GM13976 (cell line): ENCODE measurements around the gene AGAP5.
A peak's percentile ranks its signal among the peaks of the same experiment; 100 is the strongest.

Experiments used
- DNase-seq: peaks from one replicate; pipeline ENCODE4 v3.0.0; 2012; ENCODE audit warnings: low spot score
- CTCF ChIP-seq: IDR thresholded peaks from 2 replicates; pipeline ENCODE4 v1.5.1; 2012; ENCODE audit warnings: borderline replicate concordance, mild to moderate bottlenecking; ENCODE audit not compliant: insufficient read depth; ENCODE audit errors: extremely low read depth, missing control alignments, control extremely low read depth
- in situ Hi-C: fragments of 300-500 bp; cut with MboI; formaldehyde crosslinking; loops from one replicate; pipeline ENCODE4 v1.12.0; 2022; ENCODE audit warnings: low sequenced_read_pairs, mixed read lengths, inconsistent platforms; ENCODE audit not compliant: unreplicated experiment

Gene AGAP5

GRCh38 chr10:73647211-73647874, 50.6 kb downstream of the AGAP5 start:
- in situ Hi-C loops, result no loop called here
- TF ChIP-seq CTCF, result no peak
- DNase-seq, result peak; percentile 50

GRCh38 chr10:73646598-73647041, 51.3 kb downstream of the AGAP5 start:
- in situ Hi-C loops, result no loop called here
- DNase-seq, result no peak
- no peak for TF ChIP-seq CTCF

- in situ Hi-C loops, result no loop called here
- no peak for TF ChIP-seq CTCF
- no peak for DNase-seq
These were observed 52.7 kb downstream of the AGAP5 start for GRCh38 chr10:73645251-73645650.

- peak; percentile 37 for DNase-seq
- in situ Hi-C loops, result loop anchor here (5.0 kb wide), 1 partner anchor 117 kb away; no protein-coding TSS in a partner anchor
- TF ChIP-seq CTCF, result no peak
These were observed 53.1 kb downstream of the AGAP5 start for GRCh38 chr10:73644767-73645166.

GRCh38 chr10:73644015-73644743, 53.7 kb downstream of the AGAP5 start:
- peak; percentile 70 for TF ChIP-seq CTCF
- in situ Hi-C loops, result loop anchor here (5.0 kb wide), 1 partner anchor 117 kb away; no protein-coding TSS in a partner anchor
- peak; percentile 78 for DNase-seq

GRCh38 chr10:73643362-73643761, 54.5 kb downstream of the AGAP5 start:
- in situ Hi-C loops, result loop anchor here (5.0 kb wide), 1 partner anchor 116 kb away; no protein-coding TSS in a partner anchor
- no peak for TF ChIP-seq CTCF
- no peak for DNase-seq
